Trophoblast cell (in vitro differentiated cells and primary cell): ENCODE results near the gene ZNF423.
A peak's percentile ranks its signal among the peaks of the same experiment; 100 is the strongest.

Experiments used
- DNase-seq, 2 donors: peaks; one replicate each; pipeline ENCODE4 v3.0.0-alpha.2; 2016
- H2AFZ ChIP-seq: 2 replicates; pipeline ENCODE4 v1.6.1; 2013; ENCODE audit warnings: low read length, moderate library complexity, mild to moderate bottlenecking; ENCODE audit not compliant: insufficient read depth, poor library complexity
- H2AK5ac ChIP-seq: 2 replicates; pipeline ENCODE4 v1.6.1; 2013; ENCODE audit warnings: mild to moderate bottlenecking, low read length
- H2BK120ac ChIP-seq: 2 replicates; pipeline ENCODE4 v1.6.1; 2013; ENCODE audit warnings: low read length, mild to moderate bottlenecking, moderate library complexity; ENCODE audit not compliant: insufficient read depth, poor library complexity
- H2BK12ac ChIP-seq: 2 replicates; pipeline ENCODE4 v1.6.1; 2013; ENCODE audit warnings: mild to moderate bottlenecking, low read length, moderate library complexity
- H2BK5ac ChIP-seq: 2 replicates; pipeline ENCODE4 v1.6.1; 2013; ENCODE audit warnings: low read length, low read depth, moderate library complexity, mild to moderate bottlenecking; ENCODE audit not compliant: poor library complexity
- H3K14ac ChIP-seq: 2 replicates; pipeline ENCODE4 v1.6.1; 2013; ENCODE audit warnings: mild to moderate bottlenecking, low read length
- H3K18ac ChIP-seq: 2 replicates; pipeline ENCODE4 v1.6.1; 2013; ENCODE audit warnings: mild to moderate bottlenecking, low read length
- H3K23ac ChIP-seq: 2 replicates; pipeline ENCODE4 v1.6.1; 2013; ENCODE audit warnings: low read length
- H3K27ac ChIP-seq: 2 replicates; pipeline ENCODE4 v1.5.1; 2013; ENCODE audit warnings: low read depth, mild to moderate bottlenecking, inconsistent platforms, low read length, moderate library complexity
- H3K27me3 ChIP-seq: 2 replicates; pipeline ENCODE4 v1.6.1; 2013; ENCODE audit warnings: inconsistent platforms, mild to moderate bottlenecking, low read length, moderate library complexity; ENCODE audit not compliant: insufficient read depth
- H3K36me3 ChIP-seq, 2 experiments: 1 replicate in 1 of 2; 2 replicates in 1 of 2; pipeline ENCODE4 v1.6.1; 2013; ENCODE audit warnings: low read length in 2 of 2, mild to moderate bottlenecking in 2 of 2, moderate library complexity in 1 of 2; ENCODE audit not compliant: insufficient read depth in 2 of 2, control insufficient read depth in 1 of 2
- H3K4ac ChIP-seq: 2 replicates; pipeline ENCODE4 v1.6.1; 2013; ENCODE audit warnings: low read depth, mild to moderate bottlenecking, low read length, moderate library complexity
- H3K4me1 ChIP-seq, 2 experiments: 1 replicate in 1 of 2; 2 replicates in 1 of 2; pipeline ENCODE4 v1.6.1; 2013; ENCODE audit warnings: low read length in 2 of 2, mild to moderate bottlenecking in 2 of 2, moderate library complexity in 1 of 2; ENCODE audit not compliant: insufficient read depth in 2 of 2, control insufficient read depth in 1 of 2
- H3K4me2 ChIP-seq: 2 replicates; pipeline ENCODE4 v1.6.1; 2013; ENCODE audit warnings: inconsistent platforms, mild to moderate bottlenecking, low read length, moderate library complexity
- H3K4me3 ChIP-seq: 2 replicates; pipeline ENCODE4 v1.5.1; 2013; ENCODE audit warnings: mild to moderate bottlenecking, low read depth, low read length, inconsistent platforms
- H3K79me1 ChIP-seq: one replicate; pipeline ENCODE4 v1.6.1; 2013; ENCODE audit warnings: low read length
- H3K79me2 ChIP-seq: 2 replicates; pipeline ENCODE4 v1.6.1; 2013; ENCODE audit warnings: low read length, mild to moderate bottlenecking; ENCODE audit not compliant: control insufficient read depth, insufficient read depth, poor library complexity
- H3K9ac ChIP-seq: 2 replicates; pipeline ENCODE4 v1.6.1; 2013; ENCODE audit warnings: mild to moderate bottlenecking, low read length
- H3K9me3 ChIP-seq: 2 replicates; pipeline ENCODE4 v1.6.1; 2013; ENCODE audit warnings: low read depth, mild to moderate bottlenecking, control low read depth, inconsistent platforms, low read length; ENCODE audit not compliant: insufficient read depth
- H4K12ac ChIP-seq: 2 replicates; pipeline ENCODE4 v1.6.1; 2013; ENCODE audit warnings: low read depth, mild to moderate bottlenecking, low read length, moderate library complexity
- H4K8ac ChIP-seq: 2 replicates; pipeline ENCODE4 v1.6.1; 2013; ENCODE audit warnings: low read depth, mild to moderate bottlenecking, low read length, moderate library complexity
- H4K91ac ChIP-seq: one replicate; pipeline ENCODE4 v1.6.1; 2013; ENCODE audit warnings: low read depth, mild to moderate bottlenecking, low read length, moderate library complexity
- WGBS: extraction: QIAGEN DNeasy Blood & Tissue Kit; methylation state at CpG from one replicate; pipeline ENCODE4 v1.1.7; 2013; ENCODE audit warnings: missing lambda C conversion rate; ENCODE audit not compliant: insufficient read length, insufficient coverage; ENCODE audit errors: extremely low coverage; 5-methylcytosine and 5-hydroxymethylcytosine counted together

The ZNF423 gene

DNA sequence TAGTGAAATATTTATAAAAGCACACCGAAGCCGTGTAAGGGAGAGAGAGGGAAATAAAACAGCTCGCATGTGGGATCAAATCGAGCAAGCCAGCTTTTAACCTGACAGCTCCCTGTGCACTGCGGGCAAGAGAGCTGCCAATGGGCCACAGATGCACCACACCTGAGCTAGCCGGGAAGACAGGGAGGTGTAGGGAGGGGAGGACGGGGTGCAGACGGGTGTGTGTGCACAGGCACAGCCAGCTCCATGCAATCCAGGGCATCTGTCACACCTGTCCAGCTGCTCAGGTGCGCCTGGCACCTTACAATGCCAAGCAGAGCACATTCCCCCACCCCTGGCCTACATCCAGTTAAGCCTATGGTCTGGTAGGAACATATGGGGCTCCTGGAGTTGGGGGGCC is 412.3 kb downstream of the ZNF423 start:
- DNase-seq = no peak
- H4K8ac ChIP-seq = no peak overlapping the region
- no peak overlapping the region for H3K4ac ChIP-seq
- H2BK12ac ChIP-seq = no peak overlapping the region
- peaks cover 3% of the 10 kb centered on the region for H3K9me3 ChIP-seq
- no peak overlapping the region for H2AK5ac ChIP-seq
- H3K27me3 ChIP-seq = no peaks in the 10 kb centered on the region
- H3K4me2 ChIP-seq = no peak overlapping the region
- H3K9ac ChIP-seq = no peak overlapping the region
- no peak overlapping the region for H2BK120ac ChIP-seq
- H3K27ac ChIP-seq = no peak overlapping the region
- no peak overlapping the region for H2BK5ac ChIP-seq
- H2AFZ ChIP-seq = no peak overlapping the region
- no peaks in the 10 kb centered on the region for H3K79me2 ChIP-seq
- no peaks in the 10 kb centered on the region for H3K36me3 ChIP-seq
- peaks cover 2 to 3% of the 10 kb centered on the region in 2 experiments for H3K4me1 ChIP-seq
- H3K4me3 ChIP-seq = no peak overlapping the region
- H3K23ac ChIP-seq = no peak overlapping the region
- no peak overlapping the region for H4K12ac ChIP-seq
- no peak overlapping the region for H4K91ac ChIP-seq
- WGBS = no CpG with 5 or more reads among the region's 9 CpGs
- no peak overlapping the region for H3K18ac ChIP-seq
- no peaks in the 10 kb centered on the region for H3K79me1 ChIP-seq
- H3K14ac ChIP-seq = no peak overlapping the region

DNA sequence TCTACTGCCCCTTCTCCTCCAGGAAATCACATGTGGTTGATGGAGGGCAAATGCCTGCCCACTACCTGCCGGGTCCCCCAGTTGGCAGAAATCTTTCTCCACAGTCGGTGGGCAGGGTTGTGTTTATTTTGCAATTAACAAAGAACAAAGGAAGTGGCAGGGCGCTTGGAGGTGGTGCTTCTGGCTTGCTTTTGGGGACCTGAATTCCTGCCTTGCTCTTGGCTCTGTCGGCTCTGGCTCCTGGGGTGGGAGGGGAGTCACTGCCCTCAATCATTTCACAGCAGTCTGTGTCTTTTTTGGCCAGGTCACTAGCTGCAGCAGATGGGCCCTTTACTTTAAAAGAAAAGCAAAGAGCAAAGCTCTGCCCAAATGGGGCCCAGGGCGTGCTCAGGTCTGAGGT is 413.1 kb downstream of the ZNF423 start:
- Histone ChIP-seq H2AFZ (no peak overlapping the region), H3K4me2 (no peak overlapping the region), H4K91ac (no peak overlapping the region), H2BK12ac (no peak overlapping the region), H3K79me1 (no peaks in the 10 kb centered on the region), H3K9me3 (peaks cover 3% of the 10 kb centered on the region), H3K9ac (no peak overlapping the region), H2BK120ac (no peak overlapping the region), H3K23ac (no peak overlapping the region), H3K4me1 (peaks cover 2 to 3% of the 10 kb centered on the region in 2 experiments), H3K36me3 (no peaks in the 10 kb centered on the region), H3K4ac (no peak overlapping the region), H3K4me3 (no peak overlapping the region), H3K27ac (no peak overlapping the region), H2AK5ac (no peak overlapping the region), H3K27me3 (no peaks in the 10 kb centered on the region), H4K12ac (no peak overlapping the region), H3K14ac (no peak overlapping the region), H4K8ac (no peak overlapping the region), H2BK5ac (no peak overlapping the region), H3K18ac (no peak overlapping the region), H3K79me2 (no peaks in the 10 kb centered on the region)
- DNase-seq = no peak
- WGBS = no CpG with 5 or more reads among the region's 5 CpGs

DNA sequence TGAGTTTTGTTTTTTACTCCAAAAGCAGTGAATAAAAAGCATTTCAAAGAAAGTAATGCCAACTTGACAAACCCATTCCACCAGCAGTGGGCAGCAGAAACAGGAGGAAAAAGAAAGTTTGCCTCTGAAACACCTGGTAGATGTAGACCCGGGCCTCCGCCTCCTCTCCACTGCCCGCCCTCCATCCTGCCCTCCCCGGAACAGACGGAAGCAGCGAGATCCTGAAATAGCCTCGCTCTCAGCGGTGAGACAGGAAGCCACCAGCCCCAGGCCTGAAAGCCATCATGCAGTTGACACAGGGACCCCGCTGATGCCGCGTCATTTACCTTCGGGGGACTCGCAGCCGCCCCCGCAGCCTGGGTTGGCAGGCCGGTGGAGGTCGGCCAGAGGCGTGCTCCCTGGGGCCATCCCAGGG is 414.5 kb downstream of the ZNF423 start:
- Histone ChIP-seq H3K18ac (no peak overlapping the region), H3K36me3 (no peaks in the 10 kb centered on the region), H2BK5ac (no peak overlapping the region), H3K14ac (no peak overlapping the region), H3K4me2 (peak overlapping the region; percentile 57), H4K8ac (peak overlapping the region; percentile 87), H3K9ac (no peak overlapping the region), H3K4me3 (no peak overlapping the region), H3K23ac (no peak overlapping the region), H2BK12ac (no peak overlapping the region), H3K27me3 (no peaks in the 10 kb centered on the region), H3K79me1 (no peaks in the 10 kb centered on the region), H3K79me2 (no peaks in the 10 kb centered on the region), H3K4me1 (peaks cover 2 to 3% of the 10 kb centered on the region in 2 experiments), H4K12ac (no peak overlapping the region), H2BK120ac (no peak overlapping the region), H3K4ac (no peak overlapping the region), H3K9me3 (peaks cover 3% of the 10 kb centered on the region), H2AFZ (peak overlapping the region; percentile 63), H4K91ac (no peak overlapping the region), H3K27ac (no peak overlapping the region), H2AK5ac (no peak overlapping the region)
- WGBS = no CpG with 5 or more reads among the region's 18 CpGs
- no peak for DNase-seq

DNA sequence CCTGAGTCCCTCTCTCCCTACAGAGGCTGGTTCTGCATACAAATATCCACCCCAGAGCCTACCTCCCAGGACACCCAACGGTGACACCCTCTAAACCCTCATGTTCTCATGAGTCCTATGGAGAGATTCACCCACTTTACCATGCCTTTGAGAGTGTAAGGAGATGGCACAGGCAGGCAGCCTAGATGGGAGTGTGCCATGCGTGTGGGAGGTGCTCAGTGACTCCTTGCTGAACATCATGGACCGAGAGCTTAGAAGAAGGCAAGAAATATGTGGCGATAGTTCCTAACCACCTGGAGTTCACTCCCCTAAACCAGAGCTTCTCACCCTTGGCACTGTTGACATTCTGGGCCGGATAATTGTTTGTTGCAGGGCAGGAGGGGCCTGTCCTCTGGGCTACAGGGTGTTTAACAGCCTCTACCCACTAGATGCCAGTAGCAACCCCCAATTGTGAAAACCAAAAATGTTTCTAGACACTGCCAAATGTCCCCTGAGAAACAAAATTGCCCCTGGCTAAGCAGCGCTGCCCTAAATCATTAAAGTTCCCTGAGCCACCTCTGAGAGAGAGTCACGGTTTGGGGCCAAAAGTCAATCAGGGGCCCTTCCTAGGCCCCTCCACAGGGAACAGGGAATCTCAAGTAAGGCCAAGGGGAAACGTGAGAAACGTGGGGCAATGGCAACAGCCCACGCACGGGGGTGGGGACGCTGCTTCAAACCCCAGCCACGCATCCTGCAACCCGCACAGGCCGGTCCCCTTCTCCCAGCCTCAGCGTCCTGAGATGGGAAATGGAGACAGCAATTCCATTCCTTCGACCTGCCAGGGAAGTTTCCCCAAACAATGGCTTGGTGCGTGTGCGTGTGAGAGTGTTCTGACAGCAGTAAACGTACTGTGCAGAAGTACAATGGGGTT is 415.5 kb downstream of the ZNF423 start:
- H3K9me3 ChIP-seq = peaks cover 3% of the 10 kb centered on the region
- no peak for DNase-seq
- no peaks in the 10 kb centered on the region for H3K79me2 ChIP-seq
- no peak overlapping the region for H4K8ac ChIP-seq
- no peak overlapping the region for H3K9ac ChIP-seq
- no peak overlapping the region for H3K4me3 ChIP-seq
- no peak overlapping the region for H3K27ac ChIP-seq
- no peaks in the 10 kb centered on the region for H3K27me3 ChIP-seq
- no peak overlapping the region for H2BK5ac ChIP-seq
- peak overlapping the region; percentile 30 for H3K23ac ChIP-seq
- H2AFZ ChIP-seq = no peak overlapping the region
- H2AK5ac ChIP-seq = no peak overlapping the region
- WGBS = no CpG with 5 or more reads among the region's 20 CpGs
- no peak overlapping the region for H3K4me2 ChIP-seq
- no peak overlapping the region for H4K12ac ChIP-seq
- no peak overlapping the region for H3K18ac ChIP-seq
- peaks cover 2 to 3% of the 10 kb centered on the region in 2 experiments for H3K4me1 ChIP-seq
- H2BK12ac ChIP-seq = peak overlapping the region; percentile 11
- no peak overlapping the region for H3K14ac ChIP-seq
- H4K91ac ChIP-seq = no peak overlapping the region
- no peaks in the 10 kb centered on the region for H3K79me1 ChIP-seq
- no peak overlapping the region for H3K4ac ChIP-seq
- H2BK120ac ChIP-seq = no peak overlapping the region
- no peaks in the 10 kb centered on the region for H3K36me3 ChIP-seq
